ENCODE results near the gene ICOS. TPM values are rescaled to one million over a fixed set of nuclear protein-coding genes. Genes with fewer than 3 reads are reported as not detected.

The ICOS gene
- total and polyA plus RNA-seq, 10 of the 15 experiments (the other 5 are each of a cell fraction or from before 2014, with no cell fraction given) = 0.47 to 36.0 (median 0.87) TPM

DNA sequence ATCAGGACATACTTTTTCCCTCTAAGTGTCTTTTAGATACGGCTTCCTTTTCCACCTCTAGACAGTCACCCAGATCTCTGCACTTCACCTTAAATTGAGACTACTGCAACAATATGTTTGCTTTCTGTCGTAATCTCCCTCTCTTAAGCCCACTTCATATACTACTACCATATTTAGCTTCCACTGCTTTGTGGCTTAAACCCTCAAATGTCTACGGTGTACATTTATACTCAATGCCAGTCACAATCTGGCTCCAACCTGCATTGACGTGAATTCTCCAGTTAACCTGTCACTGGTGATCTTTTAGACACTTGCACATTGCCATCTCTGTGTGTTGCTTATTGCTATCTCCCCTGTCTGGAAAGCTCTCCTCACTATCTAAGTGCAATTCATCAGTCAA is 56.4 kb downstream of the ICOS start:
- FAIRE-seq (no peak), ATAC-seq (no peak), DNase-seq (ENCODE audit: low read depth, low spot score) (no peak)
- H3K27me3 ChIP-seq (replicated peaks in 1 of 2; ENCODE audit: control insufficient read depth in 2 of 2, insufficient read depth in 2 of 2, low read length in 1 of 2) = peaks cover 0 to 4% of the 10 kb centered on the region in 2 experiments; a peak in 1 of 4 replicates
- no peak for TF ChIP-seq FOXK2 (IDR thresholded peaks at IDR 0.05)
- no peak overlapping the region for H3K9ac ChIP-seq (ENCODE audit: control insufficient read depth, insufficient read depth, low read length)
- ChIA-PET SMC1A (ENCODE audit: uncharacterized antibody, unreplicated experiment) (interaction anchor here (0.8 kb wide), 1 partner anchor 58 kb away, joined by 3 read pairs; no protein-coding TSS in a partner anchor), POLR2A (no interaction called here), RAD21 (ENCODE audit: unreplicated experiment) (no interaction called here), CTCF (interaction anchor here (1.7 kb wide), 1 partner anchor 64 kb away, joined by 5 read pairs; no protein-coding TSS in a partner anchor)
- no peak overlapping the region for H3K4me2 ChIP-seq (ENCODE audit: control insufficient read depth, insufficient read depth)
- no peaks in the 10 kb centered on the region for H3K79me2 ChIP-seq (ENCODE audit: control insufficient read depth, insufficient read depth, low read length)
- 39% methylated on average over 4 of the region's 4 CpGs for WGBS (ENCODE audit: insufficient coverage, insufficient replicate concordance, low lambda C conversion rate, missing lambda C conversion rate)
- H4K20me1 ChIP-seq (ENCODE audit: control insufficient read depth, insufficient read depth) = no peaks in the 10 kb centered on the region
- no TSS peak for BruUV-seq (replicated peaks)
- no peak overlapping the region for H2AFZ ChIP-seq (ENCODE audit: control insufficient read depth, low read depth, low read length)
- intact Hi-C loops (cut with micrococcal nuclease; ENCODE audit: unreplicated experiment) (loop anchor here (5.0 kb wide), 1 partner anchor 41 kb away; no protein-coding TSS in a partner anchor), in situ Hi-C loops (cut with MboI) (no loop called here)
- no peak overlapping the region for H3K4me3 ChIP-seq
- no peak overlapping the region for H3K27ac ChIP-seq (ENCODE audit: control insufficient read depth, insufficient read depth)
- no peaks in the 10 kb centered on the region for H3K9me3 ChIP-seq (replicated peaks; ENCODE audit: control insufficient read depth, insufficient read depth, low read length)
- no peaks in the 10 kb centered on the region for H3K4me1 ChIP-seq (ENCODE audit: control insufficient read depth, insufficient read depth, low read length)
- H3K36me3 ChIP-seq (ENCODE audit: control insufficient read depth in 2 of 2, insufficient read depth in 2 of 2, low read length in 1 of 2) = no peaks in the 10 kb centered on the region

DNA sequence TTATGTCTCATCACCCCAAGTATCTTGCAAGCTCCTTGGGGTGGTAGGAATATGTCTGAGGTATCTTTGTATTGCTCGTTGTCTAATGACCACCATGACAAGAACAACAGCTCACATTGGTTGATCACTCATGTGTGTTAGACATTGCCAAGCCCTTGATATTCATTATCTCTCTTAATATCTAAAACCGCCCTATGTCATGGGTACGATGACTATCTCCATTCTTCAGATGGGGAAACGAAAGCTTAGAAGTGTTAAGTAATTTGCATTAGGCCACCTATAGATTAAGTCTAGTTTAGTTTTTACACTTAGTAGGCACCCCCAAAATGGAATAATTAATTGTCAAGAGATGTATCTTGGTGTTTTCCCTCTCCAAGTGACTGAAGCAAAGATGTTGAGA is 57.0 kb downstream of the ICOS start:
- H3K4me1 ChIP-seq (ENCODE audit: control insufficient read depth, insufficient read depth, low read length) = no peaks in the 10 kb centered on the region
- ATAC-seq = peak; percentile 67
- no peak for TF ChIP-seq RCOR1 (conservative IDR thresholded peaks at IDR 0.05; ENCODE audit: low read depth, low read length)
- TF ChIP-seq DPF2 (IDR thresholded peaks at IDR 0.05) = 0 out of 2 replicates have a peak, but pooled peaks have one; percentile 38
- TF ChIP-seq, protein P1, sequence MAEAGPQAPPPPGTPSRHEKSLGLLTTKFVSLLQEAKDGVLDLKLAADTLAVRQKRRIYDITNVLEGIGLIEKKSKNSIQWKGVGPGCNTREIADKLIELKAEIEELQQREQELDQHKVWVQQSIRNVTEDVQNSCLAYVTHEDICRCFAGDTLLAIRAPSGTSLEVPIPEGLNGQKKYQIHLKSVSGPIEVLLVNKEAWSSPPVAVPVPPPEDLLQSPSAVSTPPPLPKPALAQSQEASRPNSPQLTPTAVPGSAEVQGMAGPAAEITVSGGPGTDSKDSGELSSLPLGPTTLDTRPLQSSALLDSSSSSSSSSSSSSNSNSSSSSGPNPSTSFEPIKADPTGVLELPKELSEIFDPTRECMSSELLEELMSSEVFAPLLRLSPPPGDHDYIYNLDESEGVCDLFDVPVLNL (IDR thresholded peaks at IDR 0.05; ENCODE audit: low read depth, low read length) = no peak
- TF ChIP-seq IKZF2 (IDR thresholded peaks at IDR 0.05) = 0 out of 4 replicates have a peak, but pooled peaks of 1 of the 2 experiments have one; percentile 13
- TF ChIP-seq POU2F2 (IDR thresholded peaks at IDR 0.05; ENCODE audit: borderline replicate concordance, low read depth, low read length) = no peak
- no peak for TF ChIP-seq NFYA (IDR thresholded peaks at IDR 0.05; ENCODE audit: borderline replicate concordance, low read depth, low read length)
- no peak for TF ChIP-seq NFIC (IDR thresholded peaks at IDR 0.05; ENCODE audit: low read depth, low read length)
- TF ChIP-seq ZNF384 (IDR thresholded peaks at IDR 0.05; ENCODE audit: borderline replicate concordance, low read depth, low read length) = no peak
- TF ChIP-seq EP300 (IDR thresholded peaks at IDR 0.05; ENCODE audit: borderline replicate concordance in 1 of 2, control insufficient read depth in 1 of 2, low read depth in 2 of 2, low read length in 2 of 2) = 0 out of 4 replicates have a peak, but pooled peaks of 1 of the 2 experiments have one; percentile 28
- TF ChIP-seq BACH1 (IDR thresholded peaks at IDR 0.05; ENCODE audit: borderline replicate concordance) = no peak
- TF ChIP-seq ZNF207 (IDR thresholded peaks at IDR 0.05; ENCODE audit: borderline replicate concordance) = no peak
- TF ChIP-seq, protein P2, sequence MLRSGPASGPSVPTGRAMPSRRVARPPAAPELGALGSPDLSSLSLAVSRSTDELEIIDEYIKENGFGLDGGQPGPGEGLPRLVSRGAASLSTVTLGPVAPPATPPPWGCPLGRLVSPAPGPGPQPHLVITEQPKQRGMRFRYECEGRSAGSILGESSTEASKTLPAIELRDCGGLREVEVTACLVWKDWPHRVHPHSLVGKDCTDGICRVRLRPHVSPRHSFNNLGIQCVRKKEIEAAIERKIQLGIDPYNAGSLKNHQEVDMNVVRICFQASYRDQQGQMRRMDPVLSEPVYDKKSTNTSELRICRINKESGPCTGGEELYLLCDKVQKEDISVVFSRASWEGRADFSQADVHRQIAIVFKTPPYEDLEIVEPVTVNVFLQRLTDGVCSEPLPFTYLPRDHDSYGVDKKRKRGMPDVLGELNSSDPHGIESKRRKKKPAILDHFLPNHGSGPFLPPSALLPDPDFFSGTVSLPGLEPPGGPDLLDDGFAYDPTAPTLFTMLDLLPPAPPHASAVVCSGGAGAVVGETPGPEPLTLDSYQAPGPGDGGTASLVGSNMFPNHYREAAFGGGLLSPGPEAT (IDR thresholded peaks at IDR 0.05; ENCODE audit: low read depth) = peak; percentile 25; the same call in 1 of the 2 replicates
- TF ChIP-seq SMAD1 (IDR thresholded peaks at IDR 0.05; ENCODE audit: low read depth, partially characterized antibody) = no peak
- TF ChIP-seq NR2C1 (IDR thresholded peaks at IDR 0.05) = no peak

More for the DNA sequence above, 57.0 kb downstream of the ICOS start:
- Histone ChIP-seq H3K27ac (ENCODE audit: control insufficient read depth, insufficient read depth) (no peak overlapping the region), H3K79me2 (ENCODE audit: control insufficient read depth, insufficient read depth, low read length) (no peaks in the 10 kb centered on the region), H3K4me2 (ENCODE audit: control insufficient read depth, insufficient read depth) (no peak overlapping the region), H2AFZ (ENCODE audit: control insufficient read depth, low read depth, low read length) (no peak overlapping the region), H4K20me1 (ENCODE audit: control insufficient read depth, insufficient read depth) (no peaks in the 10 kb centered on the region), H3K9me3 (replicated peaks; ENCODE audit: control insufficient read depth, insufficient read depth, low read length) (no peaks in the 10 kb centered on the region), H3K27me3 (replicated peaks in 1 of 2; ENCODE audit: control insufficient read depth in 2 of 2, insufficient read depth in 2 of 2, low read length in 1 of 2) (peaks cover 0 to 7% of the 10 kb centered on the region in 2 experiments; a peak in 1 of 4 replicates), H3K36me3 (ENCODE audit: control insufficient read depth in 2 of 2, insufficient read depth in 2 of 2, low read length in 1 of 2) (no peaks in the 10 kb centered on the region), H3K4me3 (no peak overlapping the region), H3K9ac (ENCODE audit: control insufficient read depth, insufficient read depth, low read length) (no peak overlapping the region)
- 12% methylated on average over 4 of the region's 4 CpGs for WGBS (ENCODE audit: insufficient coverage, insufficient replicate concordance, low lambda C conversion rate, missing lambda C conversion rate)
- DNase-seq (ENCODE audit: low read depth, low spot score) (no peak), FAIRE-seq (no peak)
- in situ Hi-C loops (cut with MboI) (no loop called here), intact Hi-C loops (cut with micrococcal nuclease; ENCODE audit: unreplicated experiment) (loop anchor here (5.0 kb wide), 1 partner anchor 41 kb away; no protein-coding TSS in a partner anchor)
- ChIA-PET RAD21 (ENCODE audit: unreplicated experiment) (no interaction called here), POLR2A (no interaction called here), SMC1A (ENCODE audit: uncharacterized antibody, unreplicated experiment) (interaction anchor here (0.8 to 1.0 kb wide), 2 partner anchors 13 to 57 kb away, joined by 3 read pairs; no protein-coding TSS in a partner anchor), CTCF (interaction anchor here (1.7 kb wide), 1 partner anchor 65 kb away, joined by 5 read pairs; no protein-coding TSS in a partner anchor)
- BruUV-seq (replicated peaks) = no TSS peak

Data from GM12878 (cell line).